IPS DF 19.7 (cell line): Measurements from ENCODE around the gene COL11A2.
"Not testable (repeated sequence)": the region's sequence is repeated elsewhere in the genome, so short reads cannot be mapped to it uniquely, and the experiment has no call there.

Experiments
- DNase-seq: peaks from one replicate; pipeline ENCODE4 v3.0.0-alpha.2; 2013; ENCODE audit warnings: low read depth, low spot score

Gene COL11A2

DNA sequence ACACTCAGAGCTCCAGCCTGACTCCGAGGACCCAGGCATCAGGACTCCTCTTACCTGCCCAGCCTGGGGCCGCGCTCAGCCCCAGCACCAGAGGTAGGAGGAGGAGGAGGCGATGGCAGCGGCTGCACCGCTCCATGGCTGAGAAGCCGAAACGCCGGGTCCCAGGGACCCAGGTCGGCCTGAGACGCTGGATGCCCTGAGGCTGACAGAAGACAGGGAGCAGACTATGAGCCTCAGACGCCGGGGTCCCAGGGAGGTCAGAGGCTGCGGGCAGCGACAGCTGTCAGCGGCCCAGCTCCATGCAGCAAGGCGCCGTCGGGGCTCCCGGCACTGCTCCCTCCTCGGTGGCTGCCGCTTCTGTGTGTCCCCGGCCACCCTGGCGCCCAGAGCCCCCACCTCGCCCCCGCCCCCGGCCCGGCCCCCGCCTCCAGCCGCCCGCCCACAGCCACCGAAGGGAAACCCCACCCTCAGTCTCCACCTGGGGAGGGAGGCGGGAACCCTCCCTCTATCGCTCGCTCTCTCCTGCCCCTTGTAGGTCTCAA, at the start of gene COL11A2:
TSS of gene COL11A2 (minus strand) at position 363 of the 542 bp plus-strand sequence. CDS start at position 136, 227 bp downstream.
- DNase-seq: no peak

DNA sequence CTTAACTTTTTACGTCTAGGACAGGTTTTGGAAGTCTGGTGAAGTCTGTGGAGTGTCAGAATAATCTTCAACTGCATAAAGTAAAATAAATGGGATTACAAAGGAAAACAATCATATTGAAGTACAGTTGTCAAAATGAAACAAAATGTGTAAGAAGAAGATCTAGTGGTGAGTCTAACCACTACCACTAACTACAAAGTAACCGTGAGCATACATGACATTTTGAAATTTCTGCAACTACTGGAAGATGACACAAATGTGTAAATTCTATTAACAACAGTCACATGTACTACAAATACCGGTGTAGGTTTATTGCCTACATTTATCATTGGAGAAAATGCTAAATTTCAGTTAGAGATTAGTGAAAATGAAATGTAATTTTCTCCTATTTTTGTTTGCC, 49.7 kb upstream of the COL11A2 start:
- no peak for DNase-seq

- DNase-seq: no peak
Observed at GRCh38 chr6:33237741-33238140, 45.5 kb upstream of the COL11A2 start.

DNA sequence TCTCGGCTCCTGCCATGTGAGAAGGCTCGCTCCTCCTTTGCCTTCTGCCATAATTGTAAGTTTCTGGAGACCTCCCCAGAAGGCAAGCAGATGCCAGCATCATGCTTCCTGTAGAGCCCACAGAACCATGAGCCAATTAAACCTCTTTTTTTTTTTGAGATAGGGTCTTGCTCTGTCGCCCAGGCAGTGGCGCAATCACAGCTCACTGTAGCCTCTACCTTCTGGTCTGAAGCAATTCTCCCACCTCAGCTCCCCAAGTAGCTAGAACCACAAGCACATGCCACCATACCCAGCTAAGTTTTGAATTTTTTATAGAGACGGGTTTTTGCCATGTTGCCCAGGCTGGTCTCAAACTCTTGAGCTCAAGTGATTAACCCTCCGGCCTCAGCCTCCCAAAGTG, 44.6 kb upstream of the COL11A2 start:
- no peak for DNase-seq

DNA sequence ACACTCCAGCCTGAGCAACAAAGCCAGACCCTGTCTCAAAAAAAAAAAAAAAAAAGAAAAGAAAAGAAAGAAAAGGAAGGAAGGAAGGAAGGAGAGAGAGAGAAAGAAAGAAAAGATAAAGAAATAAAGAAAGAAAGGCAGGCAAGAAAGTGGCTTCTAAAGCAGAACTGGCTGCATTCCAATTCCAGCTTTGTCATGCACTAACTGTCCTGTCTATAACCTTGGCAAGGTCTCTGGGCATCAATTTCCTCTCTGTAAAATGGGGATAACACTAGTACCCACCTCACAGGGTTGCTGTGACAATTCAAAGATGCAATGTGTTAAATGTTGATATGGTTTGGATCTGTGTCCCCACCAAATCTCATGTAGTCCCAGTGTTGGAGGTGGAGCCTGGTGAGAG, 44.1 kb upstream of the COL11A2 start:
- no peak for DNase-seq

DNA sequence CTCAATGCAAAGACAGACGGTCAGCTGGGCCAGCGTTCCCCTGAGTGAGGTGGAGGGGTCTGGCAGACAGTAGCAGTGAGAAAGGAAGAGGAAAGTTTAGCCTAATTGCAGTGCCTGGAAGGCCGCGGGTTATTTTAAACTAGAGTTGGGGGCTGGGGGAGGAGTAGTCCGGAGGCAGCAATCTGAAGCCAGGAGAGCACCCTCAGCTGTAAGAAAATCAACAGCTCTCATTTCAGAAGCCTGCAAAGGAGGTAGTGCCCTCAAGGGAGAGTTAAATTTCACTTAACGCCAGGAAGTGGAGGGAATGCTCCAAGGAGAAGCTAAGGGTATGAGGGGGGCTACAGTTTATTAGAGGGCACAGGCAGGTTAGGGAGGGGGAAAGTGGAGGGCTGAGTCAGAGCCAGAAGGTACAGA, 43.0 kb upstream of the COL11A2 start:
- DNase-seq: no peak

- not testable (repeated sequence) for DNase-seq
Observed at GRCh38 chr6:33226503-33227120, 34.3 kb upstream of the COL11A2 start.

- DNase-seq: no peak
Observed at GRCh38 chr6:33217681-33218080, 25.4 kb upstream of the COL11A2 start.

DNA sequence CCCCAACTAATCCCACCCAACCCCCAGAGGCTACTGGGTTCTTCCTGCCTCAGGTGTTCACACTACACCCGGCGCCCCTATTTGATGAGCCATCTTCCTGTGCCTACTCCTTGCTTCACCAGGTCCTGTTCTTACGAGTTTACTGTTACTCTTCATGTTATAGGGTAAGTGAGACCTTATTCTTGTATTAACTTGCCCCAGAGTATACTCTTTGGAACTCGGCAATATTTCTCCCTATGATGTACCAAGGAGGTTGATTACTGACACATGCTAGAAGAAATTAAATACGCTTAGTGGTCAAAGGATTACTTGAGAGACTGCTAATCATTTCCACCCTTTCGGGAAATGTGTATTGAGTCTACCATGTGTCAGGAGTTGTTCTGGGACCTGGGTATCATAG, 25.0 kb upstream of the COL11A2 start:
- no peak for DNase-seq

DNA sequence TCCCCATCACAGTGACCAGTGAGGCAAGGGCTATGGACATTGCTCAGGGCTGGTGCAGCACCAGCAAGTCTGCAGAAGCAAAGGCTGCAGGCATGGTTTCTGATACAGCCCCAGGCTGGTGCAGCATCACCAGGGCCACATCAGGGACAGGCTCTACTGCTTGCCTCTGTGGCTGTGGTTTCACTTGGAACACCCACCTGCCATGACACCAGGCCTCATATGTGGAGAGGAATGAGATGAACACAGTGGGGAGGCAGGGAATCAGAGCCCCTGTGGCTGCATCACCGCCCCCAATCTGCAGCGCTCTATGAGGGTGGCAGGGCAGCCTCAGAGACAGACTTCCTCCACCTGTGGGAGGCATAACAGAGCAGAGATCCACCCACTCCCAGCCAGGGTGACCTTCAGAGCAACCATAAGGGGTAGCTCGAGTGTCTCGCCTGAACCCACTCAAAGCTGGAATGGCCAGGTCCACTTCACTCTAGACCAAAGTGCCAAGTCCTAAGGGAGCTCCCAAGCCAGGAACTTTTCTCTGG, 23.9 kb upstream of the COL11A2 start:
- DNase-seq: no peak

- no peak for DNase-seq
Observed at GRCh38 chr6:33215271-33216116, 23.2 kb upstream of the COL11A2 start.

DNA sequence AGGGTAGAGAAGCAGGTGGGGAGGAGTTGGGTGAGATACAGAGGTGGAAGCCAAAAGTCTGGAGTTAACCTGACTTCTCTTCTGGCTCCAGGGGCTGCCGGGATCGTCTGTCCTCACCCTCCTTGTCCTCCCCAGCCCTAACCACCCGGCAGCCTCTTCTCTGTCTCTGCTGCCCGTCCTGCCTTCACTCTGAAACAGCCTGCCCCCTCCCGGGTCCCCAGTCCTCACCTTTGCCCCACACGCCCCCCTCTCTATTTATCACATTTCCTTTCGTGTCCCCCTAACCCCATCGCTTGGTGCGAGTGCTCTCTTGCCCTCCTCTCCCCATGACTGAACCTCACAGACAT, 21.7 kb upstream of the COL11A2 start:
- DNase-seq: no peak

DNA sequence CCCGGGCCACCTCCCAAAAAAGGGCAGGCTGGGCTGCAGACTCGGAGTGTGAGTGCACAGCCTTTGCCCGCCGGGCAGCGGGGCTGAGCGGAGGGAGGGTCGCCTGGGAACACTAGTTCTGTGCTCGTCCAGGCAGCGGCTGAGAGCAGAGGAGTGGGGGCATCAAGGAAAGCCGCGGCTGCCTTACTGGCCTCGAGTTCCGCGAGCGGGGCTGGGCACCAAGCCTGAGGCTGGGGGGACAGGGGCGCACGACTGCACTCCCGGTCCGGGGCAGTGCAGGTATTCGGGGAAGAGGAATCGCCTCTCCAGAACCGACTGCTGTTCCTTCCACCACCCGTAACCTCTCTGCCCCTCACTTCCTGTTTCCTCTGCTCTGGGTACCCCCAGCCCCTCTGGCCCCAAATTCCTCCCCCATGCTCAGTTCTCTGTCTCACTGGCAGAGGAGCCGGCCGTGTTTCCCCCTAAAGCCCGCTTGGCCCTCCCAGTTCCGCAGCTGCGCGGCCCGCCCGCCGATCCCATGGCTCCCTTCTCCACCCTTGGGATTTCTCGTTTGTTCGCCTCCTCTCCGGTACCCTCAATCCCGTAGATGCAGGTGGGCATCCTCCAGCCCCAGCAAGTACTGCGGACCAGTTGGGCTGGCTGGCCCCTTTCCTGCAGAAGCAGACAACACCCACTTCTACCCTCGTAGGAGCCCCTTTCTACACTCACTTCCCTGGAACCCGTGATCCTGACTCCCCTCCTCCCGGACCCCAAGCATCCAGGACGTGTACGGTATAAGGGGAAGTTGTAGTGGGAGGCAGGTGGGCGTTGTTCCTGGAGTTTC, 21.1 kb upstream of the COL11A2 start:
- no peak for DNase-seq

DNA sequence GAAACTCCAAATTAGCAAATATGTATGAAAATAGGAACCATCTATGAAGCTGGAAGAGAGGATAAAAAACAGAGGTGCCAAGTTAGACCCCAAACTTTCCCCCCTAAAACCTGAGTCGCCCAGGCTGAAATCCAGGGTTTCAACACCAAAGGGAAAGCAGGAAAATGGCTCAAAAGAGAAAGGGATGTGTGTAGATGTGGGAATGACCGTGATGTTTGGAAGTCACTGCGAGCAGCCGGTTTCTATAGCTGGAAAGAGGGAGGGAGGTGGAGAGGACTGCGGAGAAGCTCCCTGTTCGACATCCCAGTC, 20.5 kb upstream of the COL11A2 start:
- no peak for DNase-seq

- no peak for DNase-seq
Observed at GRCh38 chr6:33211666-33212422, 19.6 kb upstream of the COL11A2 start.

DNA sequence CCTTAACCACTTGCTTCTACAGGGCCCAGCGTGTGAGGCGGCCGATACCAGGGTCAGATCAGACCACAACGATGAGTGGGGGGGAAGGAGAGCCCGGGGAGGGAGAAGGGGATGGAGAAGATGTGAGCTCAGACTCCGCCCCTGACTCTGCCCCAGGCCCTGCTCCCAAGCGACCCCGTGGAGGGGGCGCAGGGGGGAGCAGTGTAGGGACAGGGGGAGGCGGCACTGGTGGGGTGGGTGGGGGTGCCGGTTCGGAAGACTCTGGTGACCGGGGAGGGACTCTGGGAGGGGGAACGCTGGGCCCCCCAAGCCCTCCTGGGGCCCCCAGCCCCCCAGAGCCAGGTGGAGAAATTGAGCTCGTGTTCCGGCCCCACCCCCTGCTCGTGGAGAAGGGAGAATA, 18.9 kb upstream of the COL11A2 start:
- no peak for DNase-seq

DNA sequence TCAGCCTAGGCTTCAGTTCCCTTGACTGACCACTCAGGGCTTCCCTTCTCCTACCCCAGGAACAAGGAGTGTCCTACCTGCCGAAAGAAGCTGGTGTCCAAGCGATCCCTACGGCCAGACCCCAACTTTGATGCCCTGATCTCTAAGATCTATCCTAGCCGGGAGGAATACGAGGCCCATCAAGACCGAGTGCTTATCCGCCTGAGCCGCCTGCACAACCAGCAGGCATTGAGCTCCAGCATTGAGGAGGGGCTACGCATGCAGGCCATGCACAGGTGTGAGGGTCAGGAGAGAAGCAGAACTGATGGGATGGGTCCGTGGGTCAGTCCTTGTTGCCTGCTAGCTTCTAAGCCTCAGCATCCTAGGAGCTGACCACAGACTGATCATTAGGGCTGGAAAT, 17.6 kb upstream of the COL11A2 start:
- DNase-seq: no peak

DNA sequence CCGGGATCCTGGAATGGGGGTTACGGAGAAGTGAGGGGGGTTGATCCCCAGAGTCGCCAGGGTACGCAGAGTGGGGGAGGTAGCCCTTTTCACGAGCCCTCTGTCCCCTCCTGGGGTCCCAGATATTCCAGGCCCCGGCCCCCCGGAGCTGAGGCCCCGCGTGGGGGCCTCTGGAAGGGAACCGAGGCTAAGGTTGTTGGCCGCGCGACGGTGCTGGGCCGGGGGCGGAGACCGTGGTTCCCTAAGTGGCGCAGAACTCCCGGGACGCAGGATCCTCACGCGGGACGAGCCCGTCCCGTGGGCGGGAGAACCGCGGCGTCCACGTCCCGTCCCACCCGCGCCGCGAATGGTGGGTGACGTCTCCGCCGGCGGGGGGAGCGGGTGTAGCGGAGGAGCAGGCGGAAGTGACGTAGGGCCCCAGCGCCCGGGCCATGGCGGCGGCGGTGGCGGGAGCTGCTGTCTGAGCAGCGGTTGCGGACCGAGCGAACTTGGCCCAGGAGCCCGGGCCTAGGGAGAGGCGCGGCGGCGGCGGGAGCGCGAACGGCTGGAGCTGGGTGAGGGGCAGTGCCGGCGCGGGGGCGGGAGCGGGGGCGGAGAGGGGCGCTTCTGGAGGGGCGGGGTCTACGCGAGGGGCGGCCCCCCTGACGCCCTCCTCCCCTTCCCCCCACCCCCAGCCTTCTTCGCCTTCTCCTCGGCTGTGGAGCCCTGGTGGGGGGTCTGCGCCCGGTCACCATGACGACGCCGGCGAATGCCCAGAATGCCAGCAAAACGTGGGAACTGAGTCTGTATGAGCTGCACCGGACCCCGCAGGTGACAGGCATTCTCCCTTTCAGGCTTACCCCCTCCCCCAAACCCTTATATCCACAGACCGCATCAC, 16.1 kb upstream of the COL11A2 start, which contains the start of gene RING1:
TSS of gene RING1 (plus strand) at position 410 of the 877 bp plus-strand sequence. CDS start at position 733, 323 bp downstream.
- DNase-seq: no peak

DNA sequence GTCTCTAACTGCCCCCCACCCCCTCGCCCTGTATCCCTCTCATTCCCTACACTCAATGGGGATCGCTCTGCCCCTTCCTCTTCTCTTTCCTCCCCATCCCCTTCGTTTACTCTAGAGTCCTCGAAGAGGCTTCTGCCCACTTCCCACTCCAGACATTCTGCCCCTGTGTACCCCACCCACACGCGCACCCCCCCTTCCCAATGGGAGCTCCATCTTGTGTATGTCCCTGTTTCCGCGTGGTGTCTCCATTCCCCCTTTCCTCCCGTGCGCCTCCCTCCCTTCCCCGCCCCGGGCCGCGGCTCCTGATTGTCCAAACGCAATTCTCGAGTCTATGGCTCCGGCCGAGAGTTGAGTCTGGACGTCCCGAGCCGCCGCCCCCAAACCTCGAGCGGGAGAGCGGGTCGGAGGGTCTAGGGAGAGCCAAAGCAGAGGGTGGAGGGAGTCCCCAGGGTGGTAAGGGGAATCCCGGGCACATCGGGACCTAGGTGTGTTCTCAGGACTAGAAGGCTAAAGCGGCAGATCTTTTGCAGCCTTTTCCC, 15.4 kb upstream of the COL11A2 start:
- no peak for DNase-seq
